ENCODE data around the gene NELFB. TPM values are rescaled to one million over a fixed set of nuclear protein-coding genes. Genes with fewer than 3 reads are reported as not detected.
A peak's percentile ranks its signal among the peaks of the same experiment; 100 is the strongest.

The NELFB gene
- total RNA-seq, 1 experiment from 2014 or later = 75.6 TPM

- Histone ChIP-seq H3K36me3 (no peaks in the 10 kb centered on the region), H3K27me3 (no peaks in the 10 kb centered on the region), H3K9me3 (no peaks in the 10 kb centered on the region), H3K4me3 (no peak overlapping the region)
- DNase-seq = no peak
Observed at GRCh38 chr9:137280474-137281344, 25.6 kb downstream of the NELFB start.

DNA sequence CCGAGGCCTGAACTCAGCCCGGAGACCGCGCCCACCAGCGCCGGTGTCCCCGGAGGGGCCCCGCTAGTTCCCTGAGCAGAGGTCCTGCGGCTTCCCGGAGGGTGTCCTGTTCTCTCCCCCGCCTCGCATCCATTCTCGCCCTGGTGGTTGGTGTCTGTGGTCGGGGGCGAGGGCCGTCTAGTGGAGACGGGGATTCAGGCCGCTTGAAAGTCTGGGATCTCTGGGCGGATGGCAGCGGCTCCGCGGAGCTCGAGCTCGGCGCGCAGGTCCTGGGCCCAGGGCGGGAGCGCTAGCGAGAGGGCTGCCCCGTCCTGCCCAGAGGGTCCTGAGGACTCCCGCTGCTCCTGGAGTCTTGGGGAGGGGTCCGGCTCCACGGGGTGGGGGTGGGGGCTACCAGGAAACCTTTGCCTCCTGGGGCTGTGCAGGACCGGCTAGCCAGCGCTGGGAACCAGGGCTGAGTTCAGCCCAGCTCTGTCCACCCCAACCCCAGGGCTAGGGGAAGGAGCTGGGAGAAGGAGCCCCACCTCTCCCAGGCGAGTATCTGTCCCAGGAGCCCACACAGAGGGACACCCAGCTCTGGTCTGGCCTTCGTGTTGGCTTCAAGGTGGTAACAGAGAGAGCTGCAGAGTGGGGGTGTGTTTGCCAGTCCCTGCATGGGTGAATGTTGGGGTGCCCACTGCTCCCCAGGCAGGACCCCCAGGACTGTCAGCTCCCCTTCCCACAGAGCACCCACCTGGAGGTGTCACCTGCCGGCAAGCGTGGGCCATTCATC lies 26.4 kb downstream of the NELFB start:
- Histone ChIP-seq H3K4me3 (no peak overlapping the region), H3K36me3 (no peaks in the 10 kb centered on the region), H3K9me3 (no peaks in the 10 kb centered on the region), H3K27me3 (no peaks in the 10 kb centered on the region)
- DNase-seq = no peak

- peak; percentile 61 for DNase-seq
Observed at GRCh38 chr9:137286975-137287383, 31.9 kb downstream of the NELFB start.

DNA sequence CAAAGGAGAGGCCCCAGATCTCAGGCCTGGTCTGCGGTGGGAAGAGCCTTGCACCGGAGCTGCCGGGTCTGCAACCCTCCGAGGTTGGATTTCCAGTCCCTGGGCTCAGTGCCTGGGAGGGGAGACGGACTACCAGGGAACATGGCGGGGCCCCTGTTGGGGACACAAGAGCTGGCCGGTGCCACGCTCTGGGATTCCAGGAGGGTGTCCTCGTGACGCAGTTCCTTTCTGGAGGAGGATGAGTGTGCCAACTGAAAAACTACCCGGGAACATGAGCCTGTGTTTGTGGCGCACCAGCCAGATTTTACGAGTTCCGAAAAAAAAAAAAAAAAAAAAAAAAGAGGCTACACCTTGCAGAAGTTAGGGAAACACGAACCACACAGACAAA lies 38.0 kb downstream of the NELFB start:
- DNase-seq = no peak
- Histone ChIP-seq H3K4me3 (no peak overlapping the region), H3K27me3 (no peaks in the 10 kb centered on the region), H3K36me3 (no peaks in the 10 kb centered on the region), H3K9me3 (no peaks in the 10 kb centered on the region)

More at GRCh38 chr9:137286975-137287383, 31.9 kb downstream of the NELFB start:
- no peaks in the 10 kb centered on the region for H3K9me3 ChIP-seq
- no peaks in the 10 kb centered on the region for H3K27me3 ChIP-seq
- H3K4me3 ChIP-seq = no peak overlapping the region
- H3K36me3 ChIP-seq = no peaks in the 10 kb centered on the region

- Histone ChIP-seq H3K36me3 (no peaks in the 10 kb centered on the region), H3K27me3 (no peaks in the 10 kb centered on the region), H3K4me3 (no peak overlapping the region), H3K9me3 (no peaks in the 10 kb centered on the region)
- DNase-seq = no peak
Observed at GRCh38 chr9:137293482-137294090, 38.5 kb downstream of the NELFB start.

DNA sequence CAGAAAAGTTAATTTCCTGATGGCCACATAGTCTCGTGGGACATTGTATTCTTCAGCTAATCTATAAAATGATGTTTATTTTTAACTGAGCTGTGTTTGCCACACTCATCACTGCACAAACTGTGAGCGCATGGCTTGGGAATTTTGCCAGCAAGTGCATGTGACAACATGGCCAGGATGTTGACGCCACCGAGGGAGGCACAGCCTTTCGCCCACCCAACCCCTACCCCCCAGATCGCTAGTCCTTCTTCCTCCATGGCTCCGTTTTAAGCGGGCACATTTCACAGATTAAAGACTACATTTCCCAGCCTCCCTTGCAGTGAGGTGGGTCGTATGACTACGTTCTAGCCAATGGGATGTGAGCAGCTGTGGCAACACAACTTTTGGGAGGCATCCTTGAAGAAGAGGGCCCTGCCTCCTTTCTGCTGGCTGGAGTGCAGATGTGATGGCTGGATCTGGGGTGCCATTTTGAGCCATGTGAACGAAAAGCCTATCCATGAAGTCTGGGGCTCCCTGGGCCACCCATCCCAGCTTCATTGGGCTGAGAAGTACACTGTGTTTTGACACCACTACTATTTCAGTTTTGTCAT lies 39.1 kb downstream of the NELFB start:
- Histone ChIP-seq H3K36me3 (no peaks in the 10 kb centered on the region), H3K9me3 (no peaks in the 10 kb centered on the region), H3K4me3 (no peak overlapping the region), H3K27me3 (no peaks in the 10 kb centered on the region)
- peak; percentile 36 for DNase-seq

- no peak for DNase-seq
- no peaks in the 10 kb centered on the region for H3K36me3 ChIP-seq
Observed at GRCh38 chr9:137294681-137295237, 39.6 kb downstream of the NELFB start.

DNA sequence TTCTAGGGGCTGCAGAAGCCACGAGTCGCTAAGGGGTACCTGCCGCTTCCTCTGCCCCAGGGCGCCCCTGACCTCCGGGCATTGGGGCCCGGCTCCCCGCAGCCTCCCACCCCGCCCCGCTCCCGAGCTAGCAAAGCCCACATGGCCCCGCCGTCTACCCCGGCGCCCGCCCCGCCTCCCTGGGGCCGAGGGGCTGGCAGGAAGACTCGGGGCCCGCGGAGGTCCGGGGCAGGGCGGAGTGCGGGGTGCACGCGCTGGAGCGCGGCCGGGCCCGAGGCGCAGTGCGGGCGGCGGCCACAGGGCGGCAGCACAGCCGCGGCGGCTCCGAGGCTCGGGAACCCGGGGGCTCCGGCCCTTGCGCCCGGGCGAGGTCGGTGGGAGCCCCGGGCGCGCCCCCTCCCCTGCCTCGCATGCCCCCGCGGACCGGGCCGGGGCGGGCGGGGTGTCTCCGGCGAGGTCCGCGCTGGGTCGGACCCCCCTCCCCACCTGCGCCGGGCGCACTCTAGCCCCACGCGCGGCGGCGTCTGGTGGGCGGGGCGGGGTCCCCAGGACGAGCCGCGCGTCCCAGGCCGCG lies 40.2 kb downstream of the NELFB start:
- no peak overlapping the region for H3K4me3 ChIP-seq
- DNase-seq = peak; percentile 37
- no peaks in the 10 kb centered on the region for H3K9me3 ChIP-seq
- no peaks in the 10 kb centered on the region for H3K36me3 ChIP-seq
- peaks cover 5% of the 10 kb centered on the region for H3K27me3 ChIP-seq

More at GRCh38 chr9:137294681-137295237, 39.6 kb downstream of the NELFB start:
- no peaks in the 10 kb centered on the region for H3K9me3 ChIP-seq
- no peaks in the 10 kb centered on the region; the same call in 1 of the 2 replicates for H3K27me3 ChIP-seq
- no peak overlapping the region for H3K4me3 ChIP-seq

DNA sequence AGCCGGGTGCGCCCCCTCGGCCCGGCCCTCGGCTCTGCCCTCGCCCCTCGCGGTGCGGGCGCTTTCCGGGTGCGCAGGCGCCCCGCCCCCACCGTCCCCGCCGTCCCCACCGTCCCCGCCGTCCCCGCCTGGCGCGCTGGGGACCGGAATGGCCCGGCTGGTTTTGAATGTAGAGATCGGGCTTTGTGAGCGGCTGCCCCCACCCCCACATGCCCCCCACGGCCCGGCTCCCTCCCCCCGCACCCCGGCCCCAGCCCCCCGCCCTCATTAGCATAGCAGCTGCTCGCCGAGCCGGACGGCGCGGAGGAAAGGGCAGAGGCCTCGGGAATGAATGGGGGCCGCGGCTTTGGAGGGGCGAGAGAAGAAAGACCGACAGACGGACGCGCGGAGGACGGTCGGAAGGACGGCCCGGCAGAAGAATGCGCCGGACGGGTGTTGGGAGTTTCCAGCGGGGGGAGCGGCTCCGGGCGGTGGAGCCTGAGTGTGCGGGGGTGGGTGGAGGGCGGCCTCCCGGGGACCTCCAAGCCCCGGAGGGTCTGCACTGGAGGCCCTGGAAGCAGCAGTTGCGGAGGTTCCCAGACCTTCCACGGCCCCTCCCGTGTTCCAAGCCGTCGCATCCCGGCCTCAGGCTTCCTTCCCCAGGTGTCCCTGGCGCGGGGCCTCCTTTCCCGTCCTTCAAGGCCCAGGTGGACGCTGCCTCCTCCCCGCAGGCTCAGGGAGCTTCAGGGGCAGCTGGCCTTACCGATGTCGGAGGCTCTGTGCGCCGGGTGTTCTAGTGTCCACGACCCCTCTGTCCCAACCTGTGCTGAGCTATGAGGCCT lies 40.9 kb downstream of the NELFB start:
- H3K27me3 ChIP-seq = peaks cover 7% of the 10 kb centered on the region
- H3K36me3 ChIP-seq = no peaks in the 10 kb centered on the region
- DNase-seq = no peak
- no peak overlapping the region for H3K4me3 ChIP-seq
- no peaks in the 10 kb centered on the region for H3K9me3 ChIP-seq

DNA sequence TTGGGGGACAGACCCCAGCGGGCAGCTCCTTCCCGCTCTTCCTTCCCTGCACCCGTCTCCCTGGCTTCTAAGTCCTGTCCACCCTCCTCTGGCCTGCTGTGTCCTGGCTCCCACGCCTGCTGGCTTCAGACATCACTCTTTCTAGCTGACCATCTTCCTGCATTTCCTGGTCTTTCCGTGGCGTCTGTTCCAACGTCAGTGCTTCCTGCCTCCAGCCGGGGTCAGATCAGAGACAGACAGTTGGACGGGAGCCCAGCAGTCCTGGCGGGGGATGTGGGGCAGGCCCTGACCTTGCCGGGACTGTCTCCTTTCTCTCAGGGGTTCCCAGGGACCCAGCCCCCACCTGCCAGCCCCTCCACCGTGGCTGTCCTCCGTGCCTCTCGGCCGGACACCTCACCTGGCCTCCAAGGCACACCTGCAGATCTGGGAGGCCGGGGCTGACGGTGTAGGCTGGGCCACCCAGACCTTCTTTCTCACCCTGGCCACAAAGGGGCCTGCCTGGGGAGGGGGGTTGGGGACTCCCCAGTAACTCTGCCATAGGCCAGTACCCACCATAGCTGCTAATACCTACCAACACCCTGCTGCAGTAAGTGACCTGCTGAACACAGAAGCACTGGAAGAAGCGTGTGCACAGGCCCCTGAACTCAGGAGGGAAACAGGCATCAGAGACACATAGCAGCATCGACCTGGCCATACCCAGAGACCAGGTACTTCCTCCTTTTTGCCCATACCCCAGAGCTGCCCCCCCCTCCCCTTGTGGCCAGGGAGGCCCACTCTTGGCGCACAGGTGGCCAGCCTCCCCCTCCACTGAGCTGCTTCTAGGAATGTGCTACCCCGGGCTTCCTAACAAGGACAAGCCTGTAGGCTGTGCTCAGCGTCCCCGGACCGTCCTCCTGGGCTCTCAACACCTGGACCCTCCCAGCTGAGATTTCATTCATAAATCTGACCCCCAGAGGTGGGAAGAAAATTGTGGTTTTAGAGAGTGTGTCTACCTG lies 41.8 kb downstream of the NELFB start:
- H3K4me3 ChIP-seq = no peak overlapping the region
- H3K36me3 ChIP-seq = no peaks in the 10 kb centered on the region
- no peak for DNase-seq
- H3K27me3 ChIP-seq = peaks cover 7% of the 10 kb centered on the region
- no peaks in the 10 kb centered on the region for H3K9me3 ChIP-seq

- no peak overlapping the region for H3K4me3 ChIP-seq
- peaks cover 7% of the 10 kb centered on the region for H3K27me3 ChIP-seq
- DNase-seq = no peak
- no peaks in the 10 kb centered on the region for H3K9me3 ChIP-seq
- H3K36me3 ChIP-seq = no peaks in the 10 kb centered on the region
Observed at GRCh38 chr9:137297966-137298365, 42.8 kb downstream of the NELFB start.

- peaks cover 7% of the 10 kb centered on the region for H3K27me3 ChIP-seq
- no peak for DNase-seq
- no peaks in the 10 kb centered on the region for H3K36me3 ChIP-seq
Observed at GRCh38 chr9:137298401-137299202, 43.5 kb downstream of the NELFB start.

GRCh38 chr9:137299203-137299565 lies 44.1 kb downstream of the NELFB start:
- H3K4me3 ChIP-seq = no peak overlapping the region
- H3K36me3 ChIP-seq = no peaks in the 10 kb centered on the region
- DNase-seq = no peak
- H3K27me3 ChIP-seq = peaks cover 7% of the 10 kb centered on the region
- H3K9me3 ChIP-seq = no peaks in the 10 kb centered on the region

More at GRCh38 chr9:137298401-137299202, 43.5 kb downstream of the NELFB start:
- Histone ChIP-seq H3K4me3 (no peak overlapping the region), H3K9me3 (no peaks in the 10 kb centered on the region)

- no peak for DNase-seq
- H3K4me3 ChIP-seq = no peak overlapping the region
- H3K9me3 ChIP-seq = no peaks in the 10 kb centered on the region
- peaks cover 7% of the 10 kb centered on the region for H3K27me3 ChIP-seq
- no peaks in the 10 kb centered on the region for H3K36me3 ChIP-seq
Observed at GRCh38 chr9:137299938-137300337, 44.8 kb downstream of the NELFB start.
